A673 (cell line): ENCODE data around the gene HDAC1.

Experiments
- EZH2 ChIP-seq: fragments of 200-600 bp; sonication (generic); IDR thresholded peaks from 2 replicates; pipeline ENCODE4 v1.6.1; 2017; ENCODE audit warnings: borderline replicate concordance, low read depth, mild to moderate bottlenecking, mixed read lengths, antibody characterized with exemption, low read length; ENCODE audit not compliant: poor library complexity, severe bottlenecking
- TF ChIP-seq, protein P1 (sequence below): fragments of 300-800, 200-600 bp; sonication (generic); conservative IDR thresholded peaks from 2 replicates; pipeline ENCODE4 v1.5.1; 2017; ENCODE audit warnings: low read depth, mild to moderate bottlenecking, antibody characterized with exemption, low read length, moderate library complexity, mixed read lengths

DNA sequence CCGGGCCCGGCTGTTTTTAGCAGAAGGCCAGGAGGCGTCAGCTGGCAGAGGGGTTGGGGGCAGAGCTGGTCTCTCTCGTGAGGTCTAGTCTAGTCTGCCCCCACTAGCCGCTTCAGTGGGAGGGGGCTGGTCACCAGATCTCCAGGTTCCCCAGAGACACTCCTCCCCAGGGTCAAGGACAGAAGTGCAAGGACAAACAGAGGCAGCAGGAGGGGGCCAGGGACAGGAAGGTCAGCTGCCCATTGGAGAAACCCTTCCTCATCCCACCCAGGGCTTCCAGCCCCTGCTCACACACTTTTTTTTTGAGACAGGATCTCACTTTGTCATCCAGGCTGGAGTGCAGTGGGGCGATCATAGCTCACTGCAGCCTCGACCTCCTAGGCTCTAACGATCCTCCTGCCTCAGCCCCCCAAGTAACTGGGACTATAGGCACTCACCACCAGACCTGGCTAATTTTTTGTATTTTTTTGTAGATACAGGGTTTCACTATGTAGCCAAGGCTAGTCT lies 60.4 kb downstream of the HDAC1 start:
- TF ChIP-seq, protein P1, sequence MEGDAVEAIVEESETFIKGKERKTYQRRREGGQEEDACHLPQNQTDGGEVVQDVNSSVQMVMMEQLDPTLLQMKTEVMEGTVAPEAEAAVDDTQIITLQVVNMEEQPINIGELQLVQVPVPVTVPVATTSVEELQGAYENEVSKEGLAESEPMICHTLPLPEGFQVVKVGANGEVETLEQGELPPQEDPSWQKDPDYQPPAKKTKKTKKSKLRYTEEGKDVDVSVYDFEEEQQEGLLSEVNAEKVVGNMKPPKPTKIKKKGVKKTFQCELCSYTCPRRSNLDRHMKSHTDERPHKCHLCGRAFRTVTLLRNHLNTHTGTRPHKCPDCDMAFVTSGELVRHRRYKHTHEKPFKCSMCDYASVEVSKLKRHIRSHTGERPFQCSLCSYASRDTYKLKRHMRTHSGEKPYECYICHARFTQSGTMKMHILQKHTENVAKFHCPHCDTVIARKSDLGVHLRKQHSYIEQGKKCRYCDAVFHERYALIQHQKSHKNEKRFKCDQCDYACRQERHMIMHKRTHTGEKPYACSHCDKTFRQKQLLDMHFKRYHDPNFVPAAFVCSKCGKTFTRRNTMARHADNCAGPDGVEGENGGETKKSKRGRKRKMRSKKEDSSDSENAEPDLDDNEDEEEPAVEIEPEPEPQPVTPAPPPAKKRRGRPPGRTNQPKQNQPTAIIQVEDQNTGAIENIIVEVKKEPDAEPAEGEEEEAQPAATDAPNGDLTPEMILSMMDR: no peak
- TF ChIP-seq EZH2: no peak
